ENCODE measurements around the gene MAP1LC3C.
"Not testable (repeated sequence)": the region's sequence is repeated elsewhere in the genome, so short reads cannot be mapped to it uniquely, and the experiment has no call there.

MAP1LC3C gene

DNA sequence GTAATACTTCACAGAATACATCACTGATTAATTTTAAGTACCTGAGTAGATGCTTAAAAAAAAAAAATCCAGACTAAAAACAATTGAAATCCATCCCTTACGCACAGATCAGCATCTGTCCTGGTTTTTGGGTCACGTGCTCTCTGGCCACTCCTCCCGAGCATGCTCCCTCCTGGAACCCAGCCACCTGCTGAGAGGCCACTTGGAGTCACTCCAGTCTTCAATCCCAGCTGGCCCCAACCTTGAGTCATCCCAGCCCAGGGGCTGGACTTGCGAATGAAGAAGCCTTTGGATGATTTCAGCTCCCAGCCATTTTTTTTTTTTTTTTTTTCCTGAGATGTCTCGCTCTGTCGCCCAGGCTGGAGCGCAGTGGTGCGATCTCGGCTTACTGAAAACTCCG is 8.9 kb downstream of the MAP1LC3C start:
- no peak for DNase-seq

DNA sequence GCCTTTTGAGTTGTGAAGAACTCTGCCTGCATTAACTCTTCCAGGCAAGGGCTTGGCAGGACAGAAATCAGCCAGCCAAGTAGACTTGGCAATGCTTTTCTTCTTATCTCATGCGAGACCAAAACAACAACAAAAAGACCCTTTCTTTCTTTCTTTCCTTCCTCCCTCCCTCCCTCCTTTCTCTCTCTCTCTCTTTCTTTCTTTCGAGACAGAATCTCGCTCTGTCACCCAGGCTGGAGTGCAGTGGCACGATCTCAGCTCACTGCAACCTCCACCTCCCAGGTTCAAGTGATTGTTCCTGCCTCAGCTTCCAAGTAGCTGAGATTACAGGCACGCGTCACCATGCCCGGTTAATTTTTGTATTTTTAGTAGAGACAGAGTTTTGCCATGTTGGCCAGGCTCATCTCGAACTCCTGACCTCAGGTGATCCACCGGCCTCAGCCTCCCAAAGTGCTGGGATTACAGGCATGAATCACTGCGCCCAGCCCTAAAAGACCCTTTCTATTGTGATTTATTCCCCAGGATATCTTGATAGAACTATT is 10.4 kb downstream of the MAP1LC3C start:
- DNase-seq = not testable (repeated sequence)

DNA sequence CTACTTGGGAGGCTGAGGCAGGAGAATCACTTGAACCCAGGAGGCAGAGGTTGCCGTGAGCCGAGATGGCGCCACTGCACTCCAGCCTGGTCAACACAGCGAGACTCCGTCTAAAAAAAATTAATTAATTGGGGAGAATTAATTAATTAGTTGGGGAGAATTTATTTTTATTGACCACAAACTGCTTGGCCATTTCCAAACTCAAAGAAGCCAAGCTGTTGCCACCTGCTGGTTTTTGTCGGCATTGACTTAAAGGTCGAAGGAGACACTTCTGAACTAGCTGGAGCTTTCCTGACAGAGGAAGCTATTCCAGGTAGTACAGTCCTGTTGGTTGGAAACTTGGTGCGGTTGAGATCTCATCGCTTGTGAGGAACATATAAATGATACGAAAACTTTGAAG is 13.1 kb downstream of the MAP1LC3C start:
- peak; percentile 28 for DNase-seq

DNA sequence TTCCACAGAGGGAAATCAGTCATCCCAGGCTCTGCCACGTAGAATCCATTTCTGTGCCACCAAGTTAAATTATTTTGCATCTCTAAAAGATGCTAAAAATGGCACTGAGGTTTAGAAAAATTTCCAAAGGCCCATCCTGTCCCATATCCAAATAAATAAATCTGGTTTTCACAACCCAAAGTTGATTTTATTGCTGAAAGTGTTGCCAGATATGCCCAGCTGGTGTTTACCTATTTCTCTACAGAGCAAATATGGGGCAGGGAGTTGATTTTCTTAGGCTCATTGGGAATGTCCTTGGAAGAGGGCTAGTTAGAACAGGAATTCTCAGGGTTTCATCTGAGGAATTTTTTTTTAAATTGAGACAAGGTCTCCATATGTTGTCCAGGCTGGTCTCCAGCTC is 19.0 kb downstream of the MAP1LC3C start:
- DNase-seq = no peak

DNA sequence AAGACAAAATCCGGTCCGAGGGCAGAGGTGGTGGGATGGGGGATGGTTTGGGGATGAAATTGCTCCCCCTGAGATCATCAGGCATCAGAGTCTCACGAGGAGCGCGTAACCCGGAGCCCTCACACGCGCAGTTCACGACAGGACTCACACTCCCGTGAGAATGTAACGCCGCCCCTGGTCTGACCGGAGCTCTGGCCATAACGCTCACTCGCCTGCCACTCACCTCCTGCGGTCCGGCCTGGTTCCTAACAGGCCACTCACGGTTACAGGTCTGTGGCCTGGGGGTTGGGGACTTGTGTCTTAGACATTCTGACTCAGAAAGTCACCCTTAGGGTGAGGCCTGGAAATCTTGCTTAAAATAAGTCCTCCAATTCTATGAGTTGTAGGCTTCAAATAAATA is 19.8 kb downstream of the MAP1LC3C start:
- DNase-seq = no peak

DNA sequence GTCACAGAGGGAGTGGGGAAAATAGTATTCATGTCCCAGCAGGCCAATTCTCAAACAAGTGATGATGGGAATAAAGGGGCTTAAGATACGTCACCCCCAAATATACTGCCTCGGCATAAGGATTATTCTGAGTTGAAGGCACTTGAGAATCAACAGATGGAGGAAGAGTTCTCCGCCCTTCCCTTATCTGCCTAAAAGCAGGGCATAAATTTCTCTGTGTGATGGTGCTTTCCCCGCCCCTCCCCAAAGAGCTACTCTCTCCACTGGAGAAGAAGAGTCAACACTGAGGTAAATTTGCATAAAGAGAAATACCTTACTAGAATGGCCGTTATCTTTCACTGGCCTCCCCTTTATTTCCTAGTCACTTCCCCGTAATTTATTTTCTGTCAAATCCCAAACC is 22.7 kb downstream of the MAP1LC3C start:
- DNase-seq = no peak

DNA sequence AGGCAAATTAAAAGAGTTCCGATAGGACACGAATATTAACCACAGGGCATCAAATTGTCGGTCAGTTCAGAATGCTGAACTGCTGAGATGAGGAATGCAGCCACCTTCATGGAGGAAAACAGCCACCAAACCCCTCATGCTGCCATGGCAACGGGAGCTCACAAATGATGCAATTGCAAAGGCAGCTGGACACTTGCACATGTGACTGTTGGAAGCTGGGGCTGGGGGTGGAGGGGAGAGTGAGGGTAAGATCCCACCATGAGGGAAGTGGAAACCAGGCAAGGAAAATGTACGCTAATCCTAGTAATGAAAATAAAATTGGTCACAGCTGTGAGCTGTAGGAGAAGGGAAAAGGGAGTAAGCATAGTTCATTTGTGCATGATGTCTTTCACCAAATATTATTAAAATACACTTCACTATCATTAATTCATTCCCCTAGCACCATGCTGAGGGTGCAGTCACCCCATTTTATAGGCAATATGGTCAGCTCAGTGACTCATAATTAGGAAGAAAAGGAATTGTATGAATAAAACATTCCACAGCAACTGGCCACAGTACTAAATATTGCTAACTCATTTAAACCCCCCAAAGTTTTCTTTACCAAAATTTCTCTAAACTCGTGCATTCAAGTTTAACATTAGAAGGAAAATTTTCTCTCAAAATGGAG is 26.1 kb downstream of the MAP1LC3C start:
- peak; percentile 30 for DNase-seq

DNA sequence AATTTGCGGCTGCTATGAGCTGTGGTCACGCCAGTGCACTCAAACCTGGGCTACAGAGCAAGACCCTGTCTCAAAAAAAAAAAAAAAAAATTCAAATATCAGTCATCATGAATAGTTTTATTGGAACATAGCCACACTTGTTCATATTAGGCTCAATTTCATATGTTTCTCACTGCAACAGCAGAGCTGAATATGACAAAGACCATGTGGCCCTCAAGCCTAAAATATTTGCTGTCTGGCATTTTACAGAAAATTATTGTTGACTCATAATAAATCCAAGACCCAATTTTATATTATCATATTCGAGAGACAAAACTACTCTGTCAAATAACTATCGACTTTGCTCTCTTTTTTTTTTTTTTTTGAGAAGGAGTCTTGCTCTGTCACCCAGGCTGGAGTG is 30.3 kb downstream of the MAP1LC3C start:
- DNase-seq = no peak

DNA sequence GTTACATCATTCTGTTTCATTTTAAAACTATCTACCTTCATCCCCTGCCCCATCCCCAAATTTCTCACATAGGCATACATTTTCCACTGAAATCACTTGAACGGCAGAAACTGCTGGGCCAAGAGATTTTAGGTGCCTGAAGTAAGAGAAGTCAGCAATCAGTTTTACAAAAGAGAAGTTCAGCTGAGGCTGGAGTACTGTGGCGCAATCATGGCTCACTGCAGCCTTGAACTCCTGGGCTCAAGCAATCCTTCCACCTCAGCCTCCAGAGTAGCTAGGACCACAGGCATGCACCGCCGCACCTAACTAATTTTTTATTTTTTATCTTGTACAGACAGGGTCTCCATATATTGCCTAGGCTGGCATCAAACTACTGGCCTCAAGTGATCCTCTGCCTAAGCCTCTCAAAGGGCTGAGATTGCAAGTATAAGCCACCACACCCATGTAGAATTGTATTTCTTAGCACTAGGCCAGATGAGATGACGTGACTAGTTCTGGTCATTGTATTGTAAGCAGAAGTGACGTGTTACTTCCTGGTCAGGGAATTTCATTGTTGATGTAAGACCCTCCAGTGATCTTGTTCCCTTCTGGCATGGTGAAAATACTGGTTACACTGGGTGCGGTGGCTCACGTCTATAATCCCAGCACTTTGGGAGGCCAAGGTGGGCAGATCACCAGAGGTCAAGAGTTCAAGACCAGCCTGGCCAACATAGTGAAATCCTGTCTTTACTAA is 34.2 kb downstream of the MAP1LC3C start:
- peak; percentile 69 for DNase-seq

DNA sequence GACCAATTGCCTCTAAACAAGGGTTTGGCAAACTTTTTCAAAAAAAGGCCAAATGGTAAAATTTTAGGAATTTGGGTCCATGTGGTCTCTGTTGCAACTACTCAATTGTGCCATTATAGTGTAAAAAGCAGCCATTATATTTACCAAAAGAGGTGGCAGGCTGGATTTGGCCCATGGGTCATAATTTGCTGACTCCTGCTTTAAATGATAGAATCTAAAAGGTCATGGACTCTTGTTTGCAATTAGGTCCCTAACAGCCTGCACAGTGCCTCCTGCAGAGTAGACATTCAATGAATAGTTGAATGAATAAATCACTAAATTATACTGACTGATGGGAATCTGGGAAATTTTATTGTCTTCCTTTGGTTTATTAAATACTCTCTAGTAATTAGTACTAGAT is 35.2 kb downstream of the MAP1LC3C start:
- no peak for DNase-seq

DNA sequence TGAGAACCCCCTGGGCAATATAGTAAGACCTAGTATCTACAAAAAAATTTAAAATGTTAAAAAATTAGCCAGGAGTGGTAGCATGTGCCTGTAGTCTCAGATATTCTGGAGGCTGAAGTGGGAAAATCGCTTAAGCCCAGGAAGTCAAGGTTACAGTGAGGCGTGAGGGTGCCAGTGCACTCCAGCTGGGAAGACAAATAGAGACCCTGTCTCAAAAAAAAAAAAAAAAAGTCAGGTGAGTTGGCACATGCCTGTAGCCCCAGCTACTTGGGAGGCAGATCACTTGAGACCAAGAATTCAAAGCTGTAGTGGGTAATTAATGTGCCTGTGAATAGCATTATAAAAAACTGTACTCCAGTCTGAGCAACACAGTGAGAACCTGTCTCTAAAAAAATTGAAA is 36.7 kb downstream of the MAP1LC3C start:
- DNase-seq = no peak

DNA sequence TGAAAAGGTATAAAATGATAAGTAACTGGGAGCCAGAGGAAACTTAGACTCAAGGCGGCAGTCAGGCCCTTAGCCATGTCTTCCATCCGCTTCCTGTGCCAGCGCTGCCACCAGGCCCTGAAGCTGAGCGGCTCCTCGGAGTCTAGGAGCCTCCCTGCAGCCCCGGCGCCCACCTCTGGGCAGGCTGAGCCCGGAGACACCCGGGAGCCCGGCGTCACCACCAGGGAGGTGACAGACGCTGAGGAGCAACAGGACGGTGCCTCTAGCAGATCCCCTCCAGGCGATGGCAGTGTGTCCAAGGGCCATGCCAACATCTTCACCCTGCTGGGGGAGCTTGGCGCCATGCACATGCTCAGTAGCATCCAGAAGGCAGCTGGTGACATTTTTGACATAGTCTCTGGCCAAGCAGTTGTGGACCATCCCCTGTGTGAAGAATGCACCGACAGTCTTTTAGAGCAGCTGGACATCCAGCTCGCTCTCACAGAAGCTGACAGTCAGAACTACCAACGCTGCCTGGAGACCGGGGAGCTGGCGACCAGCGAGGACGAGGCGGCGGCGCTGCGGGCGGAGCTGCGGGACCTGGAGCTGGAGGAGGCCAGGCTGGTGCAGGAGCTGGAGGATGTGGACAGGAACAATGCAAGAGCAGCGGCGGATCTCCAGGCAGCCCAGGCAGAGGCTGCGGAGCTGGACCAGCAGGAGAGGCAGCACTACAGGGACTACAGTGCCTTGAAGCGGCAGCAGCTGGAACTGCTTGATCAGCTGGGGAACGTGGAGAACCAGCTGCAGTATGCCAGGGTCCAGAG is 41.0 kb downstream of the MAP1LC3C start, which contains the start of gene BECN2:
Gene BECN2, plus strand, starts transcription at position 76 of the 803 bp plus-strand sequence. Its CDS starts 0 bp downstream, at position 76.
- no peak for DNase-seq

DNA sequence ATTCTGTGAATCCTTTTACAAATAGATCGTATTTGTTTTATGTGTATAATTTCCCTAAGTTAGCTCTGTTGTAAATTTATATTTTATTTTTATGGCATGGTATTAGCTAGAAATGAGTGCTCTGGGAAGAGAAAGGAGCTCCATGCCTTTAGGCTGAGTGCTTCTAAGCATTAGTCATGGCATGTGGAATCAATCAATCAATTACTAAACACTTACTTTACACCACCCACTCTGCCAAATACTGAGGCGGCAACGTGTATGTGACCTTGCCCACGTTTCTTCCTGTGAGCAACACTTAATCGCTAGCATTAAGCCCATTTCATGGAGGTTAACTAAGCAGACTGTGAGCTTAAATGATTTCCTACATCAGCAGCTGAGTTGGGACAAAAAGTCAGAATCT is 48.5 kb downstream of the MAP1LC3C start:
- DNase-seq = no peak

DNA sequence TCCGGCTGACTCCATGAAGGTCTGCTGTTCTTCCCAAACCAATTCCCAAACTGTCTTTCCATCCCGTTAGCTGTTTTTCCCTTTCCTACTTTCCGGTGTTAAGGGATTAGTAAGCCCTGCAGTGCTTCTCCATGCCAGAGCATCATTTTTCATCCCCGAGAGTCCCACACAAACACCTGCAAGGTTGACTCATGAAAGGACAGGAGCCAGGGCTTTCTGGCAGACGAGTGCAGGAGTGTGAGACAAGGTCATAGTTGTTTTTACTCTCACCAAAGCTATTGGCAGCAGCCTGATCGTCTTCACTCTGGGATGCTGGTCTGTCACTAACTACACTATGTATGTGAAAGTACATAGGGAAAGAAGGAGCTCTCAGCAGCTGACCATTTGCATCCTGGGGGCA is 51.5 kb downstream of the MAP1LC3C start:
- DNase-seq = no peak
